GM21786 (cell line): ENCODE data around the gene ZNF562.

Source experiments
- ATAC-seq: cut with Tn5 transposase; IDR thresholded peaks from one replicate; pipeline ENCODE4 v1.9.1; 2021; ENCODE audit not compliant: unreplicated experiment

The ZNF562 gene

GRCh38 chr19:9645472-9645871 is 29.4 kb downstream of the ZNF562 start:
- no peak for ATAC-seq

GRCh38 chr19:9644472-9644871 is 30.4 kb downstream of the ZNF562 start:
- no peak for ATAC-seq

- no peak for ATAC-seq
These were observed 33.1 kb downstream of the ZNF562 start for GRCh38 chr19:9641810-9642209.

- no peak for ATAC-seq
These were observed 33.9 kb downstream of the ZNF562 start for GRCh38 chr19:9640956-9641355.

GRCh38 chr19:9636018-9636417 is 38.9 kb downstream of the ZNF562 start:
- no peak for ATAC-seq

GRCh38 chr19:9627856-9628255 is 47.0 kb downstream of the ZNF562 start:
- no peak for ATAC-seq

GRCh38 chr19:9622531-9622930 is 52.4 kb downstream of the ZNF562 start:
- ATAC-seq = no peak

- ATAC-seq = peak; percentile 60
These were observed 53.5 kb downstream of the ZNF562 start, which contains the start of gene ZNF561 for GRCh38 chr19:9621156-9622037. TSS of gene ZNF561 (minus strand) at chr19:9621232. CDS start at chr19:9619456, 1,776 bp downstream.

GRCh38 chr19:9620842-9621155 is 54.1 kb downstream of the ZNF562 start:
- ATAC-seq = peak; percentile 31

- no peak for ATAC-seq
These were observed 59.1 kb downstream of the ZNF562 start for GRCh38 chr19:9615844-9616243.

GRCh38 chr19:9610484-9611113 is 64.3 kb downstream of the ZNF562 start:
- no peak for ATAC-seq

GRCh38 chr19:9608912-9609311 is 66.0 kb downstream of the ZNF562 start:
- ATAC-seq = no peak

- ATAC-seq = no peak
These were observed 77.9 kb downstream of the ZNF562 start for GRCh38 chr19:9597027-9597426.
